ENCODE measurements around the gene CD300LD.

CD300LD gene

DNA sequence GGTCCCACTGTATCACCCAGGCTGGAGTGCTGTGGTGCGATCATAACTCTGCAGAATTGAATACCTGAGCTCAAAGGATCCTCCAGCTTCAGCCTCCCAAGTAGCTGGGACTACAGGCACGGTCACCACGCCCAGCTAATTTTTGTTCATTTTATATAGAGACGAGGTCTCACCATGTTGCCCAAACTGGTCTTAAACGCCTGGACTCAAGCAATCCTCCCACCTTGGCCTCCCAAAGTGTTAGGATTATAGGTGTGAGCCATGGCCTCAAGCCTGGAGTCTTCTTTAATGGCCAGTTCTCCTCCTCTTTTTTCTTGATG, 61.3 kb downstream of the CD300LD start:
- Histone ChIP-seq H3K4me3 (ENCODE audit: low read depth, low read length) (no peak overlapping the region), H3K27ac (no peak overlapping the region), H3K36me3 (replicated peaks) (no peaks in the 10 kb centered on the region), H3K27me3 (replicated peaks) (no peaks in the 10 kb centered on the region)
- TF ChIP-seq CTCF (IDR thresholded peaks at IDR 0.05; ENCODE audit: low read depth, low read length, missing control alignments): no peak
- in situ Hi-C loops (cut with HindIII; ENCODE audit: low pct_ligation_motif_present, low sequenced_read_pairs): no loop called here
- no peak for DNase-seq
